ENCODE measurements around the gene FZD8. TPM values are rescaled to one million over a fixed set of nuclear protein-coding genes. Genes with fewer than 3 reads are reported as not detected.

The FZD8 gene
- total and polyA plus RNA-seq, 2 experiments from 2014 or later, result 0.47 to 8.7 TPM

DNA sequence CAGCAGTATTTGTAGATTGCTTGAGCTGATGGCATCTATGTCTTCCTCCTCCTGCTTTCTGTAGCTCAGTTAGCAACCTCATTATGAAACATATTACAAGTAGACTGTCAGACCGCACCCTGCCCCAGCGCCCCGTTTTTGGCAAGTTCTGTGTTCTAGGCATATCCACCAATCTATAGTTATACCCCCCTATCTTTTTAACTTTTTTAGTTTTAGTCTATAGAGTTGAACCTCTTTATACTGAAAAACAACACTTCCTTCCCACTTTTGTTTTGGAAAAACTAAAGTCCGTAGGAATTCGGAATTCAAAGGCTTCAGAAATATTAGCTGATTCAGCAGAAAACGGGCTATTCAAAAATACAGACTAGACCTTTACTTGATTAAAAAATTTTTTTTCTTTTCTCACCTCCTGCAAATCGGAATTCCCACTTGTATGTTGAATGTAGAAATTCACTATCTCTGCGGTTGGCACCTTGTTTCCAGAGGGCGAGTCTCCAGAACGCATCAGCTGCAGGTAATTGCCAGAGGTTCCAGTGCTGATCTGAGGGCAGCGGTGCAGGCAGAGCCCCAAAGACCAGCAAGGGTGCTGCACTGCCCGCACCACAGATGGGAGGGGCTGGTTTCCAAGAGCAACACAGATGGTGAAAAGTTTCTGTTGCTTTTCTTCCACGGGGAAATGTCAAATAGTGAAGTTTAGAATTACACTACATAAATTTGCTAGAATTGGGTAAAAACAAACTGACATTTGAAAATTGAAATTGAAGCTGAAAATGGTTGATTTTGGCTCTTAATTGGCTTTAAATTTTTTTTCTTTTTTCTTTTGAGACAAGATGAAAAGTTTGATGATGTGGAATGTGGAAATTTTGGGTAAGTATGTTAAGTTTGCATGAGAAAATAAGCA, 2.2 kb upstream of the FZD8 start (continued):
- TF ChIP-seq, protein P1, sequence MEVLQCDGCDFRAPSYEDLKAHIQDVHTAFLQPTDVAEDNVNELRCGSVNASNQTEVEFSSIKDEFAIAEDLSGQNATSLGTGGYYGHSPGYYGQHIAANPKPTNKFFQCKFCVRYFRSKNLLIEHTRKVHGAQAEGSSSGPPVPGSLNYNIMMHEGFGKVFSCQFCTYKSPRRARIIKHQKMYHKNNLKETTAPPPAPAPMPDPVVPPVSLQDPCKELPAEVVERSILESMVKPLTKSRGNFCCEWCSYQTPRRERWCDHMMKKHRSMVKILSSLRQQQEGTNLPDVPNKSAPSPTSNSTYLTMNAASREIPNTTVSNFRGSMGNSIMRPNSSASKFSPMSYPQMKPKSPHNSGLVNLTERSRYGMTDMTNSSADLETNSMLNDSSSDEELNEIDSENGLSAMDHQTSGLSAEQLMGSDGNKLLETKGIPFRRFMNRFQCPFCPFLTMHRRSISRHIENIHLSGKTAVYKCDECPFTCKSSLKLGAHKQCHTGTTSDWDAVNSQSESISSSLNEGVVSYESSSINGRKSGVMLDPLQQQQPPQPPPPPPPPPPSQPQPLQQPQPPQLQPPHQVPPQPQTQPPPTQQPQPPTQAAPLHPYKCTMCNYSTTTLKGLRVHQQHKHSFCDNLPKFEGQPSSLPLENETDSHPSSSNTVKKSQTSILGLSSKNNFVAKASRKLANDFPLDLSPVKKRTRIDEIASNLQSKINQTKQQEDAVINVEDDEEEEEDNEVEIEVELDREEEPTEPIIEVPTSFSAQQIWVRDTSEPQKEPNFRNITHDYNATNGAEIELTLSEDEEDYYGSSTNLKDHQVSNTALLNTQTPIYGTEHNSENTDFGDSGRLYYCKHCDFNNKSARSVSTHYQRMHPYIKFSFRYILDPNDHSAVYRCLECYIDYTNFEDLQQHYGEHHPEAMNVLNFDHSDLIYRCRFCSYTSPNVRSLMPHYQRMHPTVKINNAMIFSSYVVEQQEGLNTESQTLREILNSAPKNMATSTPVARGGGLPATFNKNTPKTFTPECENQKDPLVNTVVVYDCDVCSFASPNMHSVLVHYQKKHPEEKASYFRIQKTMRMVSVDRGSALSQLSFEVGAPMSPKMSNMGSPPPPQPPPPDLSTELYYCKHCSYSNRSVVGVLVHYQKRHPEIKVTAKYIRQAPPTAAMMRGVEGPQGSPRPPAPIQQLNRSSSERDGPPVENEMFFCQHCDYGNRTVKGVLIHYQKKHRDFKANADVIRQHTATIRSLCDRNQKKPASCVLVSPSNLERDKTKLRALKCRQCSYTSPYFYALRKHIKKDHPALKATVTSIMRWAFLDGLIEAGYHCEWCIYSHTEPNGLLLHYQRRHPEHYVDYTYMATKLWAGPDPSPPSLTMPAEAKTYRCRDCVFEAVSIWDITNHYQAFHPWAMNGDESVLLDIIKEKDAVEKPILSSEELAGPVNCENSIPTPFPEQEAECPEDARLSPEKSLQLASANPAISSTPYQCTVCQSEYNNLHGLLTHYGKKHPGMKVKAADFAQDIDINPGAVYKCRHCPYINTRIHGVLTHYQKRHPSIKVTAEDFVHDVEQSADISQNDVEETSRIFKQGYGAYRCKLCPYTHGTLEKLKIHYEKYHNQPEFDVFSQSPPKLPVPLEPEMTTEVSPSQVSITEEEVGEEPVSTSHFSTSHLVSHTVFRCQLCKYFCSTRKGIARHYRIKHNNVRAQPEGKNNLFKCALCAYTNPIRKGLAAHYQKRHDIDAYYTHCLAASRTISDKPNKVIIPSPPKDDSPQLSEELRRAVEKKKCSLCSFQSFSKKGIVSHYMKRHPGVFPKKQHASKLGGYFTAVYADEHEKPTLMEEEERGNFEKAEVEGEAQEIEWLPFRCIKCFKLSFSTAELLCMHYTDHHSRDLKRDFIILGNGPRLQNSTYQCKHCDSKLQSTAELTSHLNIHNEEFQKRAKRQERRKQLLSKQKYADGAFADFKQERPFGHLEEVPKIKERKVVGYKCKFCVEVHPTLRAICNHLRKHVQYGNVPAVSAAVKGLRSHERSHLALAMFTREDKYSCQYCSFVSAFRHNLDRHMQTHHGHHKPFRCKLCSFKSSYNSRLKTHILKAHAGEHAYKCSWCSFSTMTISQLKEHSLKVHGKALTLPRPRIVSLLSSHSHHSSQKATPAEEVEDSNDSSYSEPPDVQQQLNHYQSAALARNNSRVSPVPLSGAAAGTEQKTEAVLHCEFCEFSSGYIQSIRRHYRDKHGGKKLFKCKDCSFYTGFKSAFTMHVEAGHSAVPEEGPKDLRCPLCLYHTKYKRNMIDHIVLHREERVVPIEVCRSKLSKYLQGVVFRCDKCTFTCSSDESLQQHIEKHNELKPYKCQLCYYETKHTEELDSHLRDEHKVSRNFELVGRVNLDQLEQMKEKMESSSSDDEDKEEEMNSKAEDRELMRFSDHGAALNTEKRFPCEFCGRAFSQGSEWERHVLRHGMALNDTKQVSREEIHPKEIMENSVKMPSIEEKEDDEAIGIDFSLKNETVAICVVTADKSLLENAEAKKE (CRISPR knock-in tag; IDR thresholded peaks at IDR 0.05), result no peak
- no peak for TF ChIP-seq POLR2AphosphoS5 (IDR thresholded peaks at IDR 0.05; ENCODE audit: low read depth)

DNA sequence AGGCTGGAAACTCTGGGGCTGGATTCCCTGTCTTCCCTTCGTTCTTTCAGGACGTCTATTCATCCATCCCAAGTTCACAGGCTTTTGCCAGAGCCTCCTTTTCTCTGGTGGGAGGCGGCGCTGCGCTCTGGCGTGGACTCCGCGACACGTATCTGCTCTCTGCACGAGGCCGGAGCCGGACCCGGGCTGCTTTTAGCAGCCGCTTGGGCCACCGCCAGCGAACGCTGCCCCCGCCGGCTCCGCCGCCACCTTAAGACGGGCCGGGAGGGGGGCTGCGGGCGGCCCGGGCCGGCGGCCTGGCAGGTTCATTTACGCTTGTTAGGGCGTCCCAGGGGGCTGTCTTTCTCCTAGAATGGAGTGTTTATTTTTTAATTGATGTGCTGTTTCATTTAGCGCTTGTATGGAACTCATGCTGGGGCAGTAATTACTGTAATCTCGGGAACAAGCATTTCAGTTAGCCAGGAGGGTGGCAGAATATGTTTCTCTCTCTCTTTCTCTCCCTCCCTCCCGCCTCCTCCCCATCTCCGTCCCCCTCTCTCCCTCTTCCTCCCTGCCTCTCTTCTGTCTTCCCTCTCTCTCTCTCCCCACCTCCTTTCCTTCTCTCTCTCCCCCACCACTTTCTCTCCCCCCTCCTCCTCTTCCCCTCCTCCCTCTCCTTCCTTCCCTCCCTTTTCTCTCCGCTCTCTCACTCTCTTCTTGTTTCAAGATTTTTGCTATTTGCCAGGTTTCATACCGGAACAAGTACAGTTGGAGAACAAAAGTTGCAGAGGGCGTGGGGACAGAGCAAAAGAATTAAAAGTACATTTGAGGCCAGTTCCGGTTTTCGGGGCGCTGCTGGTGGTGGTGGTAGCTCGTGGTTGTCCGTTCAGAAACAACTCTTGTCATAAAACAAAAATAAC, 1.3 kb upstream of the FZD8 start:
- Mint-ChIP-seq H3K27ac (no peak overlapping the region; the same call in 1 of the 2 replicates), H3K27me3 (ENCODE audit: insufficient read depth, low read depth, poor library complexity) (peaks cover 40% of the 10 kb centered on the region), H3K9me3 (peaks cover 4% of the 10 kb centered on the region), H3K4me3 (peak overlapping the region; percentile 72), H3K4me1 (peaks cover 15% of the 10 kb centered on the region; the same call in 2 of the 3 replicates), H3K36me3 (ENCODE audit: low read depth) (peaks cover 6% of the 10 kb centered on the region; the same call in 2 of the 3 replicates)
- H4K20me1 ChIP-seq (replicated peaks; ENCODE audit: insufficient read depth), result no peaks in the 10 kb centered on the region
- H3K27ac ChIP-seq (ENCODE audit: low read depth), result no peak overlapping the region
- peak; percentile 76 for DNase-seq (ENCODE audit: low spot score)
- H3K4me1 ChIP-seq (ENCODE audit: insufficient read depth), result peaks cover 4% of the 10 kb centered on the region
- no peaks in the 10 kb centered on the region; the same call in 1 of the 2 replicates for H3K9me2 ChIP-seq (ENCODE audit: insufficient read depth)
- ATAC-seq, result peak; percentile 12
- 0 out of 2 replicates have a peak, but pooled peaks cover 11% of the 10 kb centered on the region for H3F3A ChIP-seq (replicated peaks; ENCODE audit: low read depth)
- TF ChIP-seq, protein P2, sequence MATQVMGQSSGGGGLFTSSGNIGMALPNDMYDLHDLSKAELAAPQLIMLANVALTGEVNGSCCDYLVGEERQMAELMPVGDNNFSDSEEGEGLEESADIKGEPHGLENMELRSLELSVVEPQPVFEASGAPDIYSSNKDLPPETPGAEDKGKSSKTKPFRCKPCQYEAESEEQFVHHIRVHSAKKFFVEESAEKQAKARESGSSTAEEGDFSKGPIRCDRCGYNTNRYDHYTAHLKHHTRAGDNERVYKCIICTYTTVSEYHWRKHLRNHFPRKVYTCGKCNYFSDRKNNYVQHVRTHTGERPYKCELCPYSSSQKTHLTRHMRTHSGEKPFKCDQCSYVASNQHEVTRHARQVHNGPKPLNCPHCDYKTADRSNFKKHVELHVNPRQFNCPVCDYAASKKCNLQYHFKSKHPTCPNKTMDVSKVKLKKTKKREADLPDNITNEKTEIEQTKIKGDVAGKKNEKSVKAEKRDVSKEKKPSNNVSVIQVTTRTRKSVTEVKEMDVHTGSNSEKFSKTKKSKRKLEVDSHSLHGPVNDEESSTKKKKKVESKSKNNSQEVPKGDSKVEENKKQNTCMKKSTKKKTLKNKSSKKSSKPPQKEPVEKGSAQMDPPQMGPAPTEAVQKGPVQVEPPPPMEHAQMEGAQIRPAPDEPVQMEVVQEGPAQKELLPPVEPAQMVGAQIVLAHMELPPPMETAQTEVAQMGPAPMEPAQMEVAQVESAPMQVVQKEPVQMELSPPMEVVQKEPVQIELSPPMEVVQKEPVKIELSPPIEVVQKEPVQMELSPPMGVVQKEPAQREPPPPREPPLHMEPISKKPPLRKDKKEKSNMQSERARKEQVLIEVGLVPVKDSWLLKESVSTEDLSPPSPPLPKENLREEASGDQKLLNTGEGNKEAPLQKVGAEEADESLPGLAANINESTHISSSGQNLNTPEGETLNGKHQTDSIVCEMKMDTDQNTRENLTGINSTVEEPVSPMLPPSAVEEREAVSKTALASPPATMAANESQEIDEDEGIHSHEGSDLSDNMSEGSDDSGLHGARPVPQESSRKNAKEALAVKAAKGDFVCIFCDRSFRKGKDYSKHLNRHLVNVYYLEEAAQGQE (IDR thresholded peaks at IDR 0.05; ENCODE audit: unreplicated experiment), result no peak
- peak; percentile 21; the same call in 1 of the 2 replicates for TF ChIP-seq NANOG (IDR thresholded peaks at IDR 0.05; ENCODE audit: borderline replicate concordance)
- H3K27me3 ChIP-seq (ENCODE audit: insufficient read depth), result peaks cover 47% of the 10 kb centered on the region
- no peaks in the 10 kb centered on the region for H3K36me3 ChIP-seq (ENCODE audit: insufficient read depth)
- H3K79me2 ChIP-seq (replicated peaks; ENCODE audit: insufficient read depth), result no peaks in the 10 kb centered on the region
- peak overlapping the region; percentile 71 for H3K4me3 ChIP-seq
- peak overlapping the region; percentile 87 for H2AFZ ChIP-seq
- peak overlapping the region; percentile 96 for H3K4me2 ChIP-seq

All from GM23338 (cell line).